NCI-H187 treated with DMSO at 0.1 percent for 48 hours (cell line): ENCODE measurements around the gene PTPRD.

ENCODE experiments used
- DNase-seq: peaks from one replicate; lab custom pipeline; 2025; lab: John Stamatoyannopoulos, UW

Gene PTPRD

GRCh38 chr9:8769153-8769552 lies 1843.6 kb downstream of the PTPRD start:
- no peak for DNase-seq

DNA sequence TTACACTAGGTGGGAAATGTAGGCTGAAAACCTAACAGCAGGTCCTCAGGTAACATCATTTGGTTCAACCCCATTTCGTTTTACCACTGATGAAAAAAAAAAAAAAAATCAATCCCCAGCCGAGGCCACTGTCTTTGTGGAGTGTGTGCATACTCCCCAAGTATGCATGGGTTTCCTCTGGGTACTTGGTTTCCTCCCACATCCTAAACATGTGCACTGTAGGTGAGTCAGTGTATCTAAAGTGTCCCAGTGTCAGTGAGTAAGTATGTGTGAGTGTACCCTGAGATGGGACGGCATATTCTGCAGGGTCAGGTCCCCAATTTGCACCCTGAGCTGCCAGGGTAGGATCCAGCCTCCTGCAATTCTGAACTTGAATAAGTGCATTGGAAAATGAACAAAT lies 1846.7 kb downstream of the PTPRD start:
- DNase-seq: no peak

GRCh38 chr9:8764051-8764450 lies 1848.8 kb downstream of the PTPRD start:
- DNase-seq: no peak

DNA sequence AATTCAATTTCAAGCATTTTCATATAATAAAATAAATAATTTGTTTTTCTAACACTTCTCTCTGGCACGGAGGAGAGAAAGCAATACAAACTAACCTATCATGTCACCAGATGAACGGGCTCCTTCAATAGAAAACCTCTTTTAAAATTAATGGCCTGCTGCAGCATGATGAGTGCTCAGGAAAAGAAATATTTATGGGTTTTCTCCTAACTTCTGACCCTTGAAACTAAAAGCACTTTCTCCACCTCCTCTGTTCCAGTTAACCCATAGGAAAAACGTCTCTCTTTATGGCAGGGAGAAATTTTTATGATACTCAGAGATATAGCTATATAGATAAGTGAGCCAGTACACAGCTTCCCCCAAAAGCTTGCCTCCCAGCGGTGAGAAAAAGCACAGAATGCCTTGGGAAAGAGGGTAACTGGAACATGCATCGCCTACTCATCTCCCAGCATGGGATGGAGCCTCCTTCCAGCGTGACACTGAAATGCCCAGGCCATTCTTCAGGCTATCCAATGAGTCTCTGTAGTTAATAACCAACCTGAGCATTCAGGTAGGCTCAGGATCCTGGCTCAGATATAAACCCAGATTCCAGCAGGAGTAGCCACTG lies 1850.2 kb downstream of the PTPRD start:
- no peak for DNase-seq

- DNase-seq: no peak
Measured at GRCh38 chr9:8760000-8760767, 1852.6 kb downstream of the PTPRD start.

DNA sequence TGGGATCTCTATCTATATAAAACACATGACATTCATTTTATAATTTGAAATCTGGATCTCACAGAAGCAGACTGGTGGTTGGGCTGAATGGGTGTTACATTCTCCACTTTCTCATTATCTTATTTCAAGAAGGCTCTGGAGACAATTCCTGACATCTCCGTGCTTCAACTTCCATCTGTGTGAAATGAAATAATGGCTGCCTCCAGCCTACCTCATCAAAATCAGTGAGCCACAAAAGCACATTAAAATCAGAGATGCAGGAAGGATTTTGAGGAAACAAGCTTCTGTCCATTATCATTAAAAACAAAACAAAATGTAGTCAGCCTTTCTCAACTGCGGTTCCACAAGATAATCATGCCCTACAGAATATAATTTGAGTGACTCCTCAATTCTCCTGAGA lies 1854.9 kb downstream of the PTPRD start:
- DNase-seq: no peak

DNA sequence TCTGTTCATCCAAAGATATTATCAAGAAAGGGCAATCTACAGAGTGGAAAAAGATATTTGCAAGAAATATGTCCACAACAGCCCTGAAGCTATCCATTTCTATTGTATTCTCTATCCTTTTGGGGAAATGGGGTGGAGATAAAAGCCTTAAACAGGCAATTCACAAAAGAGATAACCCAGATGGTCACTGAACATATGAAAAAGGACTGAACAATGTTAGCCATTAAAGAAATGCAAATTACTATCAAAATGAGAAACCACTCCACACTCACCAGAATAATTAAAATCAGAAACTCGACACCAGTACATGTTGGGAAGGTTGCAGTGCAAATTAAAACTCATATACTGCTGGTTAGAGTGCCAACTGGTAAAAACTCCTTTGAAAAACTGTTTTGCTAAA lies 1858.1 kb downstream of the PTPRD start:
- DNase-seq: no peak

GRCh38 chr9:8751406-8751930 lies 1861.3 kb downstream of the PTPRD start:
- DNase-seq: no peak

DNA sequence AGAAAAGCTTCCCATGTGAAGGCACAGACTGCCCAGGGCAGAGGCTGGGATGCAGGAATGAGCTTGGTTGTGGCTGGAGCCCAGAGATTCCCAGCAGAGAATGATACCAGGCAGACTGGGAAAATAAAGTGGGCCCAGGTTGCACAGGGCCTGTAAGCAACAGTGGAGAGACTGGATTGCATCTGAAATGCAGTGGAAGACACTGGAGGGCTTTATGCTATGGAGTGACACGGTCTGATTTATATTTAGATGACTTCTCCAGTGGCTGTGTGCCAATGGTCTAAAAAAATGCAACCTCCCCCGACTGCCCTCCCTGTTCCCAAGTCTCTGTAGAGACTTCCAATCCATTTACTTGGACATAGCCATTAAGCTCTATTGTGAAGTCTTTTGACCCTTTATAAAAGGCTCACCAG lies 1862.2 kb downstream of the PTPRD start:
- no peak for DNase-seq

DNA sequence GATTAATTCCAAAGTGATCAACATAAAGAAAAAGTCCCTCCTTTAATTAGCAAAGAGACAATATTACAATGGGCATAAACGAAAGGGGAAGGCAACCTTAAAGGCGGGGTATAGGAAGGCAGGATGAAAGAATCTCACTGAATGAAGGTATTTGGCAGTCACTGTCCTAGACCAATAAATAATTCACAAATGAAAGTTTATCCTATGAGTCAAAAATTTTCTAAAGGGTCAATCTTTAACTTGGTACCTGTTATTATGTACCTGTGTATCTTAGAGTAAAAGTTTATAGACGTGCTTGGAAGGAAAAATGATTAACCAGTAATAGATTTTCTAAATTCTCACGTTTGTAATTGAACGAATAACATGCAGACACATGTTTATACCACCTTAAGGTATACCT lies 1867.5 kb downstream of the PTPRD start:
- DNase-seq: no peak

DNA sequence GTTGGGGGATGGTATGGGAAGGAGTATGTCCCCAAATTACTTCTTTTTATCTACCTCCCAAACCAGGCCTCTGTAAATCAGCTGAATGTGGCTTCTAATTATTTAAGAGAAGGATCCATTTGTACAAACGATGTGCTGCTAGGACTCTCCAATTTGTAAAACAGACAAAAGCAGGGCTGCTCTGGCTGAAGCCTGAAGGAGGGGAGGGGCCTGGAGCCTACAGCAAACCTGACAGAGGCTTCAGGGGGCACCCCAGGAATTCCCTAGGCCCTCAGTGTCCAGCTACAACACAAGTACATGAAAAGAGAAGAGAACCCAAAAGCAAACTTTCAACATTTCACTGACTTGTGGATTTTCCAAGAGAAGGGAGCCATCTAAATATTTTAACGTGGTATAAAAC lies 1873.9 kb downstream of the PTPRD start:
- no peak for DNase-seq

GRCh38 chr9:8736805-8737204 lies 1876.0 kb downstream of the PTPRD start:
- no peak for DNase-seq

- DNase-seq: no peak
Measured at GRCh38 chr9:8734760-8735159, 1878.0 kb downstream of the PTPRD start.

DNA sequence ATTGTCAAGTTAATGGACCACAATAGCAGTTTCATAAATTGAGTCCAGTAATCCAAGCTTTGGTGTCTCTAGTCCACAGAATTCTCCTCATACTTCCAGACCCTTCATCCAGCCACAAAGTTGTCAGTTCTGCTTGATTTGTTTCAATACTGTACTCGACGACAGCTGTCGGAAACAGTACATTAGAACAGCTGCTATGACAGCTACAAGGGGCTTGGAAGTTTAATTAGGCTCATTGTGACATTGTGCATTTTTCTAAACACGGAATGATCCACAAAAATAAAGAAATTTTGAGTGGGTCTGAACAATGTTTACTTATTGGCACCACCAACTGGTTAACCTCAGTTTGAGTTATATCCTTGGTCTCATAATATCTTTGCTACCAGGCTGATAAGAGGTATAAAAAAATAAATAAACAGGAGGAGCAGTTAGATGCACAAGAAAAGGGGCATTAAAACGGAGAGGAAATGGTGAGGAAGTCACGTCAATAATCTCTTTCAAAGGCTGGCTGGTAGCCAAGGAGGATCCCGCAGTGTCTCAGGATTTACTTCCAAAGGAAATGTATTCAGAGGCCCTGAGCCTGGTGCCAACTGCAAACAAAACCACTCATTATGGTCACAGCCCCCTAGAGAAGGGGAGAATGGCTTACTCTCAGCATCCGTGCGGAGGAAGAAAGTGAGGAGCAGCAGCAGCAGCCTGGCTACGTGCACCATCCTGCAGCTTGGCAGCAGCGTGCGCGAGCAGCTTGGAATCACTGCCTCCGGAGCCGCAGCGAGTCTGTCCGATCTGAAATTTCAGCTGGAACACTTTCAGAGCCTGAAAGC lies 1879.5 kb downstream of the PTPRD start:
- DNase-seq: no peak

GRCh38 chr9:8732367-8733075 lies 1880.3 kb downstream of the PTPRD start:
- DNase-seq: no peak

DNA sequence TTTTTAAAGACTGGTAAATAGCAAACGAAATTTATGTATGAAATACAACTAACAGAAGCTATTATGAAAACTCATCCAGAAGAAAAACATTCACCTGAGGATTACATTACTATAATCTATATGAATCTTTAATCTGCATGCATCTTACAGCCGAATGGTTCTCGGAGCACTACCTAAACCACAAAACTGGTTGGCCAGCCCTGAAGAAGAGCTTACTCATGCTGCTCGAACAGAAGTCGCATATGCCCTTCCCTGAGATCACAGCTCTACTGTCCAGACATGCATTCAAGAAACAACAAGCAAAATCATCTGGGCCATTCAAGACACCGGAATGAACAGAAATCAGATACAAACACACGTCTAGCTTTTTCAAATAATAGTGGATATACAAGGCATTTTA lies 1882.2 kb downstream of the PTPRD start:
- DNase-seq: no peak

- no peak for DNase-seq
Measured at GRCh38 chr9:8728910-8729309, 1883.9 kb downstream of the PTPRD start.

DNA sequence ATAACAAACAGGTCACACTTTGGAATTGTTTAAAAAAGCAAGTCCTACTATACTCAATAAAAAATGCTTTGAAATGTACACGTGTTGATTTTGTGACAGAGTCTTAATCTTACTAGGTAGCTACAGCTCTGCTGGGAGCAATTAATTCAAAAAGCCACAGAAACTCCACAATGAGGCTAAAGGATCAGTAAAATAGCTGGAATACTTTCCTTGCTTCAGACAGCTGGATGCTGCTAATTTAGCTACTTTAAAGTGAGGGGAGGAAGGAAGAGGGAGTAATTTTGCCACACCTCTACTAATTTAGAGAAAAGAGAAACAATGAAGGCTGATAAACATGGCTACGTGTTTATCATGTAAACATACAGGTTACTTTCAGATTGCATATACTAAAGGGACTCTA lies 1885.6 kb downstream of the PTPRD start:
- DNase-seq: no peak

DNA sequence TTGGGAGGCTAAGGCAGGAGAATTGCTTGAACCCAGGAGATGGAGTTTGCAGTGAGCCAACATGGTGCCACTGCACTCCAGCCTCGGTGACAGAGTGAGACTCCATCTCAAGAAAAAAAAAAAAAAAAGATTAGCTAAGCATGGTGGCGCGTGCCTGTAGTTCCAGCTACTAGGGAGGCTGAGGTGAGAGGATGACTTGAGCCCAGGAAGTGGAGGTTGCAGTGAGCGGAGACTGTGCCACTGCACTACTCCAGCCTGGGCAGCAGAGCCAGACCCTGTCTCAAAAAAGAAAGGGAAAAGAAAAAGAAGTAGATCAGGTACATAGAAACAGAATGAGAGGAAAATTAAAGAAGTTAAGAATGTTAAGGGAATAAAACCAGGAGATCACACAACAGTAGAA lies 1886.1 kb downstream of the PTPRD start:
- DNase-seq: no peak

DNA sequence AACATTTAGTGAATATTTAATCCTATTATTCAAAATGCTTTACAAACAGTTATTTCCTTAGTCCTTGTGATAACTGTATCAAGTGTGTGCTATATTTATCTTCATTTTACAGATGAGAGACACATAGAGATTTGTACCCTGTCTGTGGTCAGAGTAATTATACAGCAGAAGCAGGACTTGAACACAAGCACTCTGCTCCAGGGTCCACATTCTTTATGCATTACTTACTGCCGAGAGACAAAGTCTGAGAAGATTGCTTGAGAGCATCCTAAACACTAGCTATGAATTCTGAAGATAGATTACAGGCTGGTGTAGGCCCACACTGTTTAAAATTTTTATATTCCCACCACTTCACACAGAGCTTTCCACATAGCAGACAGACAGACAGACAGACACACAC lies 1887.2 kb downstream of the PTPRD start:
- DNase-seq: no peak

GRCh38 chr9:8724284-8725018 lies 1888.4 kb downstream of the PTPRD start:
- DNase-seq: no peak
